Sciatic nerve (tissue), 2 donors: ENCODE data around the gene TNS1. TPM values are rescaled to one million over a fixed set of nuclear protein-coding genes. Genes with fewer than 3 reads are reported as not detected.

Experiments
- ATAC-seq: fragments of 200-7000 bp; cut with Tn5 transposase; one replicate; pipeline ENCODE4 v1.9.1; 2020; ENCODE audit warnings: mild to moderate bottlenecking, moderate library complexity
- DNase-seq: peaks from one replicate; pipeline ENCODE4 v3.0.0-alpha.2; 2020; ENCODE audit warnings: low spot score
- intact Hi-C: fragments of 100-400 bp; cut with DNase I; formaldehyde crosslinking; loops from one replicate; pipeline ENCODE4 v1.14.2; 2022
- total RNA-seq: library from RNA; stranded (reverse); fragmentation: NEBNext Ultra II Directional; extraction: Animal tissue kit (Norgen Biotek cat#: 25700); gene quantifications from one replicate; pipeline ENCODE4 v1.2.1, GENCODE V29; 2021
- donor health status: DM: no; HTN: no; CAD: no.
- donor health status: DM: no; HTN: no; CAD: no.

TNS1 gene
- total RNA-seq, 1 donor from 2014 or later, result 703 TPM

GRCh38 chr2:217928324-217929181 is 74.2 kb downstream of the TNS1 start:
- ATAC-seq (peak; percentile 38), DNase-seq (no peak)
- intact Hi-C loops, result no loop called here

DNA sequence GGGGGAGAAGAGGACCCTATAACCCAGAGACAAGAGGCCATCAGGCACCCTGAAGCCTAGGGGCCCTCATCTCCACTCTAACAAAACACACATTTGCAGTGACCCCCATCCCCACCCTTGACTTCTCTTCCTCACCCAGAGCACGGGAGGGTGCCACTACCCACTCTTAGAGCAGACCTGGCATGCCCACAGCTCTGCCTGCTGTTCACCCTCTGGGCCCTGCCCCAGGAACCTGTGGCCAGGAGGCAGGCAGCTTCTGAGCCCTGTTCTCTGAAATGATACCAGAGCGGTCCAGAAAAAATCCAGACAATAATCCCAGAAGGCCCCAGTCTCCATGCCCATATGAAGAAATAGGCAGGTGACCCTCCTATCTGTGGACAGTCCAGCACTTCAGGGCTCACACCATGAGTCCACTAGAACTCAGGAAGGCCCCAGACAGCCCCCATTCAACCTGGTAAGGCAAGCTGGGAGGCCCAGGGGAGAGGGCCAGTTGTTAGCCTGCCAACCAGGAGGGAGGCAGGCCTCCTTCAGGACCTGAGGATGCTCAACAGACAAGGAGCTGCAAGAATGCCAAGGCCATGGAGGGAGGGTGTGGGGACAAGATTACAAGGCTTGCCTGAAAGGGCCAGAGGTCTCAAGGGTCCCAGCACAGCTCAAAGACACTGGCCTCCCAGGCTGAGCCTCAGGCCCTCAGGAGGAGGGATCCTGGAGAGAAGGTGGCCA is 75.0 kb downstream of the TNS1 start:
- DNase-seq (no peak), ATAC-seq (no peak)
- intact Hi-C loops, result no loop called here

- DNase-seq (no peak), ATAC-seq (no peak)
- intact Hi-C loops, result no loop called here
Measured at GRCh38 chr2:217926801-217927200, 76.0 kb downstream of the TNS1 start.

DNA sequence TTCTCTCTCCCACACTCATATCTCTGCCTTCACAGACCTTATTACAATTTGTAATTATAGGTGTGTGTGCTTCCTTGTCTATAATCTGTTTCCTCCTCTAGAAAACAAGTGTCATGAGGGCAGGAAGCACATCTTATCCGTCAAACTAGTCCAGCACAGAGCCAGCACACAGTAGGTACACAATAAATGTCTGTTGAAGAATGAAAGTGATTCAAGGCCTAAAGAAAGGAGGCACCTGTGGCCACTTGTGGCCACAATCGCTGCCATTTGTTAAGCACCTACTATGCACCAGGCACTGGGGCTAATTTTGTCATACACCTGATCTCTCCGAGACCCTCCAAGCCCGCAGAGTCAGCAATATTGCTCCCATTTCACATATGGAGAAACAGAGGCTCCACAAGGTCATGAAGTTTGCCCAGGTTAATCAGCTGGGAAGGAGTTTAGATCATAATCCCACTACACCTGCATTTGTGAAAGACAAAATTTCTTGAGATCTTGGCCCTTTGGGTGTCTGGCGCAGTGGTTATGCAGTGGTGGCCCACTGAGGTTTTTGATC is 78.4 kb downstream of the TNS1 start:
- intact Hi-C loops, result no loop called here
- ATAC-seq, result no peak
- no peak for DNase-seq

DNA sequence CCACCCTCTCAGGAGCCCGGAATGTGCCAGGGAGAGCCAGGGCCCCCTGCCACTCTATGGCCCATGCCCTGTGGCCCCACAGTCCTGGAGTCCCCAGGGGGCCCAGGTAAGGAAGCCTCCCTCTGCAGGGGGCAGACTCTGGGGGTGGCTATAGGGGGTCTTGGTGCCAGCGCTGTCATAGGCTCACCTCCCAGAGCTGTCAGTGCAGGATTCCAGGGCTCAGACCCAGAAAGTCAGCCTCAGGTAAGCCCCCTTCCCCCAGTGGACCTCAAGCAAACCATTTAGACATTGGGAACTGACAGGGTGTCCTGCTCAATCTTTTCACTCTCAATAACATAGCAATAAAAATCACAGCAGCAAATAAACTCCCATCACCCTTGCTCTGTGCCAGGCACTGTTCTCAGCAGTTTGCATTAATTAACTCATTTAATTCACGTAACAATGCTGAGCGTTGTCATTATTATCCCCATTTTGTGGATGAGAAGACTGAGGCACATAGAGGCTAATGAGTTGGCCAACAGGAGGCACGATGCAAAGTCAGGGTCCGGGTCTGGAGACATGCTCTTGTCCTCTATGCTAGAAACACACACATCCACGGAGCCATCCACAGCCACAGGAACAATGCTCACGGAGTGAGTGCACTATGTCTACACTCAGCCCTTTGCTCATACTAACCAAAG is 79.6 kb downstream of the TNS1 start:
- DNase-seq (no peak), ATAC-seq (peak; percentile 18)
- intact Hi-C loops, result no loop called here

DNA sequence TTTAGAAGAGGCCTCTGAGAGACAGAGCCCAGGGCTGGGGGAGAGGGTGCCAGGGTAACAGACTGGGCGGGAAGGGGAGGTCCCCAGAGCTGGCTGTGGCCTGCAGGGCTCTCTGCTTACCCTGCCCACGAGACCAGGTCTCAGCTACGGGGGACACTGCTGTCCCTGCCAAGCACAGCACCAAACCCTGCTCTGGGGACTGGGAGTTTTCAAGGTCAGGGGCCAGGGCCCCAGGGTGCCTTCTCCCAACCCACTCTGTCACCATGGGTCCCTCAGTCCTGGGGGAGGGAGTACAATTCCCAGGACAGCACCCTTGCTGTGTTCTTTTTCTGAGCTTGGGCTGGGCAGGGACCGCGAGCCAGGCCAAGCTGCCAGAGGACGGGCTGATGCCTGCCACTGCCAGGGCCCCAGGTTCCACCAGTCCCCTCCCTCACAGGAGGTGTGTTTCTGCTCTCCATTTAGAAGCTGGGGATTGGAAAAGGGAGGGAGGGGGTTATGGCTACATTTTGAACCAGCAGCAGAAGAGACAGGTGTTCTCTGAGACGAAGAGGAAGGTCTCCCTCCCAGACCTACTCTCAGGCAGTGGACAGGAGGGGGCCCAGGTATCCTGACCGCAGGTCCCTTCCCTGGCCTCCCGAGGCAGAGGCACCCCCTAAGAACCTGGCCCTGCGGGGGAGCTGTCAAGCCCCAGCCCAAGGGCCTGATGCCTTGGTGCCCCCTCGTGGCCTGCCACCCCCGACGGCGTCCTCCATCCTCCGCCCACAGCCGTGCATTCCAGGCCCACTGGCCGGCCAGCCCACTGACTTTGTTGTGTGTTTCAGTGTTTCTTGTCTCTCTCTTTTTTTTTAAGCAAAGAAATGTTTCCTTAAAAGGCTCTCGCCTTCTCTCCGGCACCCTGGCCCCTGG is 80.4 kb downstream of the TNS1 start:
- no peak for DNase-seq
- intact Hi-C loops, result no loop called here
- peak; percentile 39 for ATAC-seq

DNA sequence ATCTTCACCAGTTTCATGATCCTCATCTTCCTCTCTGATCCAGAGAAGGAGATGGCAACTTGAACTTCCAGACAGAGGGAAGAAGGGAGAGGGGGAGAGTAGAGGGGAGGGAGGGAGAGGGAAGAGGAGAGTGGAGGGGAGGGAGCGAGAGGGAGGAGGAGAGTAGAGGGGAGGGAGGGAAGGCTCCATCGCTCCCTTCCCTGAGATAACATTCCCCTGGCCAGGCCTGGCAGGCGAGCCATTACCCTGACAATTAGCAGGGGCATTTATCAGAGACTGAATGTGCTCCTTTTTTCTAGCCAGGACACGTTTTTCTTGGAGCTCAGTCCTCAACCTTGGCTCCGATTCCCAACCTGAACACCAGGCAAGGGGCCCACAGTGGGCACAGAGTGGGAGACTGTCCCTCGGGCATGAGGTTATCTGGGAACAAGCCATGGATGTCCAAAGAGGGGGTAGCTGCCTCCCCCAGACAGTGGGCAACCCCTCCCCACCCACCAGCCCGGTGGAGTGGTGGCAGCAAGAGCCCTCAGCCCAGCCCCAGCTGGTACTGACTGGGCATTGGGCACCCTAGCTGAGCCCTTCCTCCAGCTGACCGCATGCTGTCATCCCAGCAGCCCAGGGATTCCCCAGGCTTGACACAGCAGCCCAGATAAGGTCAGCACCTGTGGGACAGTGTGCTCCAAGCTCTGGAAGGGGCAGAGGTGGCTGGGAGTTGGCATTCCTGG is 81.8 kb downstream of the TNS1 start:
- intact Hi-C loops, result no loop called here
- ATAC-seq, result peak; percentile 40
- no peak for DNase-seq

DNA sequence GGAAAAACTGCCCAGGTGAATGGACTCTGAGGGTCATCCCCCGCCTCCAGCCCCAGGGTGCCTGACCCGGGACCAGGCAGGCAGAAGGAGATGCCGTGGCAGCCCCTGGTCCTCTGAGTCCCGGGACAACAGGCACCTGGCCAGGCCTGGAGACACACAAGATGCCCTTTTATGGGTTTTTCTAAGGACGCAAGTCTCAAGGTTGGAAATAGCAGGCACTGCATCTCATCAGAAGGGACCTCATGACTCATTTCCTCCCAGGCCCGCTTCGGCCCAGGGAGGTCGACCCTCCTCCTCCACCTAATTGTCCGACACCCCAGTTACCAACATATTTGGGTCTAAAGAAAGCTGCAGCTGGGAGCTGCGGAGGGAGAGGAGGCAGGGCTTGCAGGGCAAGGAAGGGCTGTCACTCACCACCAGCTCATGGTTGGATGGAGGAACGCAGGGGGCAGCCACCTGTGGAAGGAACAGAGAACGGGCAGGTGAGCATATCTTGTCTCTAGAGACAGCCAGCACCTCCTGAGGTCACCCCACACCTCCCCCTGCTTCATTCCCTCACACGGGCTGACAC is 82.9 kb downstream of the TNS1 start:
- DNase-seq (no peak), ATAC-seq (no peak)
- intact Hi-C loops, result no loop called here

DNA sequence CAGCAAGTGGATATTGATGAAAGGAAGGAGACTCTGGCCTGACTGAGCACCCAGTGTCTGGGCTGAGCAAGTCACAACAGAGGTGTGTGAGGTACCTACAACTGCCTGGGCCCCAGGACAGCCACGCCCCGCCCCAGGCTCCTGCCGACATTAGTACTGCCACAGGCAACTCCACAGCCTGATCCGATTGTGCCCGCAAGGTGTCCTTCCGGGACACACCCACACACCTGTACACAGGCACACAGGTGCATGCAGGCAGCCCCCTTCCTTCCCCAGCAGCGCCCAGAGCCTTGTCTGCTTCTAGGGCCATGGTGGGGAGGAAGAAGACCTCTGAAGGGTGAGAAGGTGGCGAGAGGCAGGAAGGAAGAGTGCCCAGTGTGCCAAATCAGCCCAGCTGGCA is 83.6 kb downstream of the TNS1 start:
- ATAC-seq, result no peak
- DNase-seq, result no peak
- intact Hi-C loops, result no loop called here

- DNase-seq, result no peak
- intact Hi-C loops, result no loop called here
- ATAC-seq, result peak; percentile 32
Measured at GRCh38 chr2:217918308-217919024, 84.3 kb downstream of the TNS1 start.

DNA sequence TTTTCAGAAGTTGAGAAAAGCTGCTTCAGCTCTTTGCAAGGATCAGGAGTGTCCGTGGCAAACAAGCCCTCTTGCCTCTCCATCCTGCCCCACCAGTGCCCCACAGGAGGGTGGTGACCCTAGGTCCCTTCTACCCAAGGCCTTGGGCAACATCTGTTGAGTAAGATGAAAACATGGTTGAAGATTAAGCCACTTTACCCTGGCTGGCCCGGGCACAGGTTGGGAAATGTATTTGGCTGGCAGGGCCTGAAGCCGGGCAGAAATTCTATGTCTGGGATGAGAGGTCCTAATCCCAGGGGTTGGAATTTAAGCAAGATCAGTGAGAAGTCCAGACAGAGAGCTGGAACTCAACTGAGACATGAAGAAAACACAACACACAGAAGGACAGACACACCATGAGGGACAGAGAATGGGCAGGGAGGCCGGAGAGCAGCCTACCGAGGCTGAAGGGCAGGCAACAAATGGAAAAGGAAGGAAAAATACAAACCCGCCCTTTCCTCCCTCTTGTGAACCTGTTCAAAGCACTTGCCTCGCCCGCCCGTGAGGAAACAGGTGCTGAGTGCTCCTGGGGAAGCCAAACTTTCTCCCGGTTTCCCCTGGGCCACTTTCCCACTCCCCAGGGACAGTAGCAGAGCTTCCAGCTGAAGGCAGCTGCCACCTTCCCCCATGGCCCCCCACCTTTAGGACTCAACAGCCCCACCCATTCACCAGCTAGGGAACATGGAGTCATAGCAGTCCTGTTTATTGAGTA is 86.1 kb downstream of the TNS1 start:
- ATAC-seq (no peak), DNase-seq (no peak)
- intact Hi-C loops, result no loop called here

DNA sequence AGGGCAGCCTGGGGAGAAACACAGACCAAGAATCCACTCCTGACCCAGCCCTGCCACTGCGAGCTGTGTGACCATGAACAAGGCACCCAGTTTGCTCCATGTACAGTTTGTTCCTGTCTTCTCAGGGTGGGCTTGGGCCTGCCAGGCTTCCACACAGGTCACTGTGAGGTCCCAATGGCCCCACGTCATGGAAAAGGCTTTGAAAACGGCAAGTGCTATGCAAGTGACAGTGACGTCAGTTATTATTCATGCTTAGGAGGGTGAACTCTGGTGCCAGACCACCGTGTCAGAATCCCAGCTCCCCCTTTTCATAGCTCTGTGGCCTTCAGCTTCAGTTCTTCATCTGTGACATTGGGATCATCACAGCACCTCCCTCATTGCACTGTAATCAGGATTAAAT is 87.1 kb downstream of the TNS1 start:
- intact Hi-C loops, result no loop called here
- DNase-seq, result no peak

DNA sequence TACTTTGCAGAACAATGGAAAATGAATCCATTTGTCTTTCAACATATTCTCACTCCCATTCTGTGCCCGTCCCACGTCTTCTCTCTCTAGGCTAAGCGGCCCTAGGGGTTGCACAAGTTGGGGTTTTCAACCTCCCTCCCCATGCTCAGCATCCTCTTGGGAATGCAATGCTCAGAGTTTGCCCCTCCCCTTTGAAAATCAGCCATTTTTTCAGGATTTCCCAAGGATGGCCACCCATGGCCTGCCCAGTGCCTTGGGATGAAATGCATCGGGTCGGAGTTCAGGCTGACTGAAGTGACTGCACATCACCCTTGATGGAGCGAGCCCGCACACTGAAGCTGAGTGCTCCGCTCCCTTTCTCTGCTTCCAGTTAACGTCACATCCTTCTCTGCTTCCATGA is 87.9 kb downstream of the TNS1 start:
- ATAC-seq, result no peak
- DNase-seq, result no peak
- intact Hi-C loops, result no loop called here

More for the DNA sequence above, 87.1 kb downstream of the TNS1 start:
- ATAC-seq, result no peak

GRCh38 chr2:217914078-217914477 is 88.7 kb downstream of the TNS1 start:
- intact Hi-C loops, result no loop called here
- ATAC-seq, result no peak
- DNase-seq, result no peak

- intact Hi-C loops, result no loop called here
- ATAC-seq, result peak; percentile 2
- DNase-seq, result no peak
Measured at GRCh38 chr2:217913436-217913835, 89.4 kb downstream of the TNS1 start.
